Parathyroid adenoma (tissue), 2 donors: ENCODE measurements around the gene BBS4.

Experiments
- H2AFZ ChIP-seq: fragments of 300-600 bp; sonication (generic); one replicate; pipeline ENCODE4 v1.7.0; 2017; ENCODE audit warnings: antibody characterized with exemption, mild to moderate bottlenecking
- H3K27ac ChIP-seq: fragments of 300-600 bp; sonication (generic); one replicate; pipeline ENCODE4 v1.7.0; 2017
- H3K27me3 ChIP-seq: fragments of 300-600 bp; sonication (generic); one replicate; pipeline ENCODE4 v1.7.0; 2017; ENCODE audit warnings: low read length; ENCODE audit not compliant: control insufficient read depth, insufficient read depth
- H3K36me3 ChIP-seq: fragments of 300-600 bp; sonication (generic); one replicate; pipeline ENCODE4 v1.7.0; 2017; ENCODE audit warnings: low read length; ENCODE audit not compliant: control insufficient read depth, insufficient read depth
- H3K4me1 ChIP-seq: fragments of 300-600 bp; sonication (generic); one replicate; pipeline ENCODE4 v1.7.0; 2017; ENCODE audit warnings: control low read depth
- H3K4me2 ChIP-seq: fragments of 300-600 bp; sonication (generic); one replicate; pipeline ENCODE4 v1.7.0; 2017; ENCODE audit warnings: low read length
- H3K4me3 ChIP-seq: fragments of 300-600 bp; sonication (generic); one replicate; pipeline ENCODE4 v1.7.0; 2017; ENCODE audit warnings: low read depth, low read length
- H3K79me2 ChIP-seq: fragments of 300-600 bp; sonication (generic); one replicate; pipeline ENCODE4 v1.7.0; 2017; ENCODE audit warnings: control low read depth
- H3K9ac ChIP-seq: fragments of 300-600 bp; sonication (generic); one replicate; pipeline ENCODE4 v1.7.0; 2017; ENCODE audit warnings: mild to moderate bottlenecking
- H3K9me3 ChIP-seq: fragments of 300-600 bp; sonication (generic); one replicate; pipeline ENCODE4 v1.7.0; 2017; ENCODE audit warnings: low read length; ENCODE audit not compliant: control insufficient read depth
- TF ChIP-seq, protein P1 (sequence below): fragments of 300-600 bp; sonication (generic); IDR thresholded peaks from one replicate; pipeline ENCODE4 v1.7.0; 2017; ENCODE audit warnings: antibody characterized with exemption, mild to moderate bottlenecking
- donor health status: primary hyperparathyroidism.

BBS4 gene

GRCh38 chr15:72737723-72738122 is 51.7 kb downstream of the BBS4 start:
- Histone ChIP-seq H3K9ac (no peak overlapping the region), H3K4me2 (no peak overlapping the region), H3K79me2 (no peaks in the 10 kb centered on the region), H3K4me1 (peaks cover 3% of the 10 kb centered on the region), H2AFZ (no peak overlapping the region), H3K27ac (no peak overlapping the region), H3K36me3 (no peaks in the 10 kb centered on the region), H3K4me3 (no peak overlapping the region), H3K27me3 (no peaks in the 10 kb centered on the region), H3K9me3 (no peaks in the 10 kb centered on the region)
- TF ChIP-seq, protein P1, sequence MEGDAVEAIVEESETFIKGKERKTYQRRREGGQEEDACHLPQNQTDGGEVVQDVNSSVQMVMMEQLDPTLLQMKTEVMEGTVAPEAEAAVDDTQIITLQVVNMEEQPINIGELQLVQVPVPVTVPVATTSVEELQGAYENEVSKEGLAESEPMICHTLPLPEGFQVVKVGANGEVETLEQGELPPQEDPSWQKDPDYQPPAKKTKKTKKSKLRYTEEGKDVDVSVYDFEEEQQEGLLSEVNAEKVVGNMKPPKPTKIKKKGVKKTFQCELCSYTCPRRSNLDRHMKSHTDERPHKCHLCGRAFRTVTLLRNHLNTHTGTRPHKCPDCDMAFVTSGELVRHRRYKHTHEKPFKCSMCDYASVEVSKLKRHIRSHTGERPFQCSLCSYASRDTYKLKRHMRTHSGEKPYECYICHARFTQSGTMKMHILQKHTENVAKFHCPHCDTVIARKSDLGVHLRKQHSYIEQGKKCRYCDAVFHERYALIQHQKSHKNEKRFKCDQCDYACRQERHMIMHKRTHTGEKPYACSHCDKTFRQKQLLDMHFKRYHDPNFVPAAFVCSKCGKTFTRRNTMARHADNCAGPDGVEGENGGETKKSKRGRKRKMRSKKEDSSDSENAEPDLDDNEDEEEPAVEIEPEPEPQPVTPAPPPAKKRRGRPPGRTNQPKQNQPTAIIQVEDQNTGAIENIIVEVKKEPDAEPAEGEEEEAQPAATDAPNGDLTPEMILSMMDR, result no peak

DNA sequence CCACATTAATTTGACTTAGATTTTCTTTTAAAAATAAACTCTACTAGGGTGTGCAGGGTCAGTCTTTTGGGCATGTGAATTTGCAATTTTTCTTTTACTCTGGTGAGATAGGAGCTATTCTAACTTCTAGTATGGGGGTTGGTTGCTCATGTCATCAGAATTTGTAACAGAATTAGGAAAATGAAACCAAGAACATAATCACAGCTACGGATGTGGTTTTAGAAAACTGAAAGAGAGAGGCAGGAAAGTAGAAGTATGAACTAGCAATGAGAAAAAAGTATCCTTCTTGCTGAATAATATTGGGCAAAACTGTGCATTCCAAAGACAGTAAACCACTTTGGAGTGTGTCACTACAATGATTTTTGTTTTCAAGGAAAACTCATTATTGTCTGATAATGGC is 54.2 kb downstream of the BBS4 start:
- Histone ChIP-seq H3K9ac (no peak overlapping the region), H2AFZ (no peak overlapping the region), H3K4me2 (no peak overlapping the region), H3K36me3 (no peaks in the 10 kb centered on the region), H3K27ac (no peak overlapping the region), H3K4me3 (no peak overlapping the region), H3K9me3 (no peaks in the 10 kb centered on the region), H3K79me2 (no peaks in the 10 kb centered on the region), H3K27me3 (no peaks in the 10 kb centered on the region), H3K4me1 (peaks cover 3% of the 10 kb centered on the region)
- TF ChIP-seq, protein P1, result no peak

- H3K4me1 ChIP-seq, result no peaks in the 10 kb centered on the region
- TF ChIP-seq, protein P1, result no peak
- no peak overlapping the region for H3K9ac ChIP-seq
- H3K9me3 ChIP-seq, result no peaks in the 10 kb centered on the region
- H3K4me2 ChIP-seq, result no peak overlapping the region
- H3K27me3 ChIP-seq, result no peaks in the 10 kb centered on the region
- no peak overlapping the region for H2AFZ ChIP-seq
- H3K79me2 ChIP-seq, result no peaks in the 10 kb centered on the region
- no peak overlapping the region for H3K4me3 ChIP-seq
- H3K27ac ChIP-seq, result no peak overlapping the region
- H3K36me3 ChIP-seq, result no peaks in the 10 kb centered on the region
Observed at GRCh38 chr15:72749700-72750099, 63.7 kb downstream of the BBS4 start.

GRCh38 chr15:72751751-72752455 is 65.9 kb downstream of the BBS4 start:
- Histone ChIP-seq H3K4me1 (no peaks in the 10 kb centered on the region), H3K4me2 (no peak overlapping the region), H2AFZ (no peak overlapping the region), H3K4me3 (no peak overlapping the region), H3K9ac (no peak overlapping the region), H3K27me3 (no peaks in the 10 kb centered on the region), H3K79me2 (no peaks in the 10 kb centered on the region), H3K9me3 (no peaks in the 10 kb centered on the region), H3K27ac (no peak overlapping the region), H3K36me3 (no peaks in the 10 kb centered on the region)
- TF ChIP-seq, protein P1, result no peak

- TF ChIP-seq, protein P1, result no peak
- H3K79me2 ChIP-seq, result no peaks in the 10 kb centered on the region
- H3K4me3 ChIP-seq, result no peak overlapping the region
- no peak overlapping the region for H2AFZ ChIP-seq
- H3K4me2 ChIP-seq, result no peak overlapping the region
- H3K36me3 ChIP-seq, result no peaks in the 10 kb centered on the region
- H3K9ac ChIP-seq, result no peak overlapping the region
- no peak overlapping the region for H3K27ac ChIP-seq
- no peaks in the 10 kb centered on the region for H3K9me3 ChIP-seq
- no peaks in the 10 kb centered on the region for H3K27me3 ChIP-seq
- H3K4me1 ChIP-seq, result no peaks in the 10 kb centered on the region
Observed at GRCh38 chr15:72754096-72754495, 68.1 kb downstream of the BBS4 start.
